ENCODE measurements around the gene INO80.

Gene INO80

GRCh38 chr15:40932649-40933516, 183.2 kb downstream of the INO80 start (continued):
- no peak for TF ChIP-seq ZNF70 (CRISPR knock-in tag; IDR thresholded peaks at IDR 0.05)

GRCh38 chr15:40932156-40932555, 183.9 kb downstream of the INO80 start:
- TF ChIP-seq ZNF565 (CRISPR knock-in tag; conservative IDR thresholded peaks at IDR 0.05; ENCODE audit: low read depth) (no peak), TOX (CRISPR knock-in tag; IDR thresholded peaks at IDR 0.05; ENCODE audit: borderline replicate concordance) (no peak), ISL1 (CRISPR knock-in tag; IDR thresholded peaks at IDR 0.05) (no peak), OSR1 (CRISPR knock-in tag; IDR thresholded peaks at IDR 0.05) (no peak), ZC3H10 (CRISPR knock-in tag; IDR thresholded peaks at IDR 0.05) (no peak), CREB5 (CRISPR knock-in tag; IDR thresholded peaks at IDR 0.05; ENCODE audit: low read depth) (no peak), TSHZ2 (CRISPR knock-in tag; IDR thresholded peaks at IDR 0.05) (no peak), ARNTL (CRISPR knock-in tag; IDR thresholded peaks at IDR 0.05; ENCODE audit: borderline replicate concordance, low read depth) (no peak), ESRRG (CRISPR knock-in tag; IDR thresholded peaks at IDR 0.05) (no peak), PATZ1 (CRISPR knock-in tag; IDR thresholded peaks at IDR 0.05; ENCODE audit: borderline replicate concordance) (no peak), CSRNP3 (CRISPR knock-in tag; IDR thresholded peaks at IDR 0.05) (no peak), ZFP30 (CRISPR knock-in tag; IDR thresholded peaks at IDR 0.05) (no peak), ZNF70 (CRISPR knock-in tag; IDR thresholded peaks at IDR 0.05) (no peak)
- ATAC-seq, result no peak

- no peak for ATAC-seq
- TF ChIP-seq ZC3H10 (CRISPR knock-in tag; IDR thresholded peaks at IDR 0.05), result no peak
Measured at GRCh38 chr15:40931300-40932142, 184.6 kb downstream of the INO80 start.

GRCh38 chr15:40930430-40931299, 185.4 kb downstream of the INO80 start:
- ATAC-seq, result peak; percentile 25
- TF ChIP-seq SNAI2 (CRISPR knock-in tag; IDR thresholded peaks at IDR 0.05) (no peak), CSDC2 (CRISPR knock-in tag; IDR thresholded peaks at IDR 0.05) (no peak), CREB5 (CRISPR knock-in tag; IDR thresholded peaks at IDR 0.05; ENCODE audit: low read depth) (no peak), RARB (CRISPR knock-in tag; IDR thresholded peaks at IDR 0.05) (no peak), PPARA (CRISPR knock-in tag; IDR thresholded peaks at IDR 0.05; ENCODE audit: borderline replicate concordance) (no peak), GLIS3 (CRISPR knock-in tag; IDR thresholded peaks at IDR 0.05) (no peak), PATZ1 (CRISPR knock-in tag; IDR thresholded peaks at IDR 0.05; ENCODE audit: borderline replicate concordance) (no peak), ZFP30 (CRISPR knock-in tag; IDR thresholded peaks at IDR 0.05) (no peak), POU6F1 (CRISPR knock-in tag; IDR thresholded peaks at IDR 0.05; ENCODE audit: borderline replicate concordance, low read depth) (no peak), TOX (CRISPR knock-in tag; IDR thresholded peaks at IDR 0.05; ENCODE audit: borderline replicate concordance) (no peak), ISL1 (CRISPR knock-in tag; IDR thresholded peaks at IDR 0.05) (no peak)
